Measurements from ENCODE around the gene PLA1A.
"Not testable (repeated sequence)": the region's sequence is repeated elsewhere in the genome, so short reads cannot be mapped to it uniquely, and the experiment has no call there.

PLA1A gene

GRCh38 chr3:119597548-119598288 lies at the start of gene PLA1A:
PLA1A (plus strand) TSS chr3:119597885; CDS start chr3:119597914, 29 bp downstream.
- no peak within 1 kb of the TSS for H3K4me3 ChIP-seq (ENCODE audit: low read depth, low read length)
- no peak for TF ChIP-seq CTCF (IDR thresholded peaks at IDR 0.05; ENCODE audit: low read depth, low read length)

- TF ChIP-seq CTCF (IDR thresholded peaks at IDR 0.05; ENCODE audit: low read depth, low read length), result no peak
These were observed 49.3 kb upstream of the PLA1A start for GRCh38 chr3:119548341-119548740.

DNA sequence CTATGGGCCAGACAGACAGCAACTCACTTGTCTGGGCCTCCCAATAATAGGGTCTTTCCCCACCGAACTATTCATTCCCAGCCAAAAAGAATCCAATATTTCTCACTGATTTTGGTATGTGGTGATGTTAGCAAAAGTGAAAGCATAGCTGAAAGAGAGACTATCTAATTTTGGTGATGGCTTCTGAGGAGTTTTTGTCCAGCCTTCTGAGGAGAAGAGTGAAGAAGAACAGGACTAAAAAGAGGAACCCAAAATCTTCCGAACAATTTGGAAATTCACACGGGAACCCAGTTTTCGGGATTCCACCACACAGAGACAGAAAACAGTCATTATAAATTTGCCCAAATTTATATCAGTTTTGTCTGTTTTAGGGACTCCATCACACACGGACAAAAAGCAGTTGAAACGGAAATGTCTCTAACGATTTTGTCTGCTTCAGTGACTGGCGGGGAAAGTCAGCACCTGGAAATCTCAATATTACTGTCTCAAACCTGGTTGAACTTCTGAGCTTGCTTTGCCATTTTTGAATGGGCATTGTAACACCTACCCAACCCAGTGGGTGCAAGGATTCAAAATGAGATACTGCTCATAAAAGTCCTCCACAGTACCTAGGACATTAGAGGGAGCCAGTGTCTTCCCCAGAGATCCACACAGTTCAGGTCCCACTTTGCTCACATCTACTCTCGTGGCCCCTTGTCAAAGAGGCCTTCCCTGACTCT lies 47.3 kb upstream of the PLA1A start:
- TF ChIP-seq CTCF (IDR thresholded peaks at IDR 0.05; ENCODE audit: low read depth, low read length), result no peak
- H3K4me3 ChIP-seq (ENCODE audit: low read depth, low read length), result no peak overlapping the region

More at GRCh38 chr3:119548341-119548740, 49.3 kb upstream of the PLA1A start:
- no peak overlapping the region for H3K4me3 ChIP-seq (ENCODE audit: low read depth, low read length)

DNA sequence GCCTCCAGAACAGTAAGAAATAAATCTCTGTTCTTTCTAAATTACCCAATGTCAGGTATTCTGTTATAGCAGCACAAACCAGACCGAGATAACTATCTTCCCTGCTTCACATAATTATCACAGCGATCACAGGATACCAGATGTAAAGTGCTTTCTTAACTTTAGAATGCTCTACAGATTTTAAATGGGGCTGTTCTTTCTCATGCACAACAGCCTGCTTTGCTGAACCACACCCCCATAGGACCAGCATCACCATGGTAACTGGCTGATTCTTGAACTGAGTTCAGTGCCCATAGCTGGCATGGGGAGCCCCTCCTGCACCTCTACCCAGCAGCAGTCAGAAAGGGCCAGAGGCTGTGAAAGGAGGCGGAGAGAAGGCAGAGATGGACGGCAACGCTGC lies 46.1 kb upstream of the PLA1A start:
- no peak for TF ChIP-seq CTCF (IDR thresholded peaks at IDR 0.05; ENCODE audit: low read depth, low read length)
- no peak overlapping the region for H3K4me3 ChIP-seq (ENCODE audit: low read depth, low read length)

- H3K4me3 ChIP-seq (ENCODE audit: low read depth, low read length), result not testable (repeated sequence)
These were observed 44.8 kb upstream of the PLA1A start for GRCh38 chr3:119552928-119553327.

DNA sequence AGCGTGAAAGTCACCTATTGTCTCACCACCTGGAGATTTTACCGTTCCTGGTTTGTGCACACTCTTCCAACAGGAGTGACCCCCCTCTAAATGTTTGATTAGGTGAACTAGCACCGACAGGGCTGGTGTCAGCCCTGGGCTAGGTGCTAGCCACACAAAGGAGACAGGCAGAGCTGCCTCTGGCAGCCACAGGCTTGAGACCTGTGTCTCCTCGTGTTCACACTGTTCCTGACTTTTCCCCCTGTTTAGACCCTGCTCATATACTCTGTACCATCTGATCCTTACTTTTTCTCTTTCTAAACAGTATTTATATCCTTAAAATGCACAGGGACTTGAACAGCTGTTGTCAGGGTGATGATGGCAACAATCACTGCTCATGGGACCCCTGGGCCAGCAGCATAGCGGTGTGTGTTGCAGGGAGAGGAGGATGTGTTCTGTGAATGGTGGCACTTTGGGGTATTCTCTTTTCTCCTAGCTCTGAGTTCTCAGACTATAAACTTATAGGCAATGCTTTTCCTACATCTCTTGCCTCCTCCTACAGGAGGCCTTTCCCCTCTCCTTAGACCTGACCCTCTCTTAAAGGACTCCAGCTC lies 43.8 kb upstream of the PLA1A start:
- TF ChIP-seq CTCF (IDR thresholded peaks at IDR 0.05; ENCODE audit: low read depth, low read length), result no peak
- no peak overlapping the region for H3K4me3 ChIP-seq (ENCODE audit: low read depth, low read length)

DNA sequence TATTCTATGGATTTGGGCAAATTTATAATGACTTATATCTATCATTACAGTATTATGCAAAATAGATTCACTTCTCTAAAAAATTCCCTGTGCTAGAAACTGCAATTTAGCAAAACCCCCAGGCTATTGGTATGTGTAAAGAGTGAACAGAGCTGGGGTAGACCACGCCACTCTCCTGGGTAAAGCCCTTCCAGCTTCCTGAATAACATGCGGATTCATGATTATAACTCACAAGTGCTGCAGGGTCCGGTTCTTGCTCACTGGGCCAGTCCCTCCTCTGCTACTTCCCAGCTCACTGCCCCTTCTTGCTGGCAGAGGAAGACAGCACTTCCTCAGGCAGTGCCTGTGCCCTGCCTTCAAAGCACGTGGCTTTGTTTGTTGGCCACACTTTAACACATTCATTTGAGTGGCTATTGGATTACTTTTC lies 42.4 kb upstream of the PLA1A start:
- no peak for TF ChIP-seq CTCF (IDR thresholded peaks at IDR 0.05; ENCODE audit: low read depth, low read length)
- H3K4me3 ChIP-seq (ENCODE audit: low read depth, low read length), result no peak overlapping the region

Data from WI38 (cell line).